A673 (cell line): ENCODE data around the gene CATSPERB. TPM values are rescaled to one million over a fixed set of nuclear protein-coding genes. Genes with fewer than 3 reads are reported as not detected.

Source experiments
- BruUV-seq: library from RNA; stranded (reverse); fragments of 400-500 nt; replicated peaks from 2 replicates; lab custom pipeline; 2021; lab: Mats Ljungman, UMichigan
- CTCF ChIA-PET: fragments of 300-600 bp; sonication (Branson Sonifier 250); formaldehyde crosslinking; loops from one replicate; lab custom pipeline; 2022; ENCODE audit warnings: antibody characterized with exemption; lab: Charles Lee
- POLR2A ChIA-PET: fragments of 300-600 bp; sonication (Branson Sonifier 250); formaldehyde crosslinking; loops from one replicate; lab custom pipeline; 2022; ENCODE audit warnings: antibody characterized with exemption; ENCODE audit not compliant: low non-redundant PET; lab: Charles Lee
- DNase-seq: peaks from one replicate; pipeline ENCODE4 v3.0.0-alpha.2; 2015; ENCODE audit warnings: low spot score
- H3K27ac ChIP-seq: fragments of 200-600 bp; sonication (generic); 2 replicates; pipeline ENCODE4 v1.5.1; 2016; ENCODE audit warnings: mixed run types, low read depth, mild to moderate bottlenecking, mixed read lengths, antibody characterized with exemption, low read length; ENCODE audit not compliant: poor library complexity, severe bottlenecking
- H3K27me3 ChIP-seq: fragments of 200-600 bp; sonication (generic); replicated peaks from 2 replicates; pipeline ENCODE4 v1.6.1; 2017; ENCODE audit warnings: mixed run types, low read depth, mild to moderate bottlenecking, mixed read lengths, antibody characterized with exemption, low read length; ENCODE audit not compliant: insufficient read depth, poor library complexity
- H3K36me3 ChIP-seq: fragments of 200-600 bp; sonication (generic); 2 replicates; pipeline ENCODE4 v1.6.1; 2016; ENCODE audit warnings: mixed run types, mild to moderate bottlenecking, mixed read lengths, antibody characterized with exemption, low read length; ENCODE audit not compliant: insufficient read depth, poor library complexity, severe bottlenecking
- H3K4me1 ChIP-seq: fragments of 200-600 bp; sonication (generic); 2 replicates; pipeline ENCODE4 v1.6.1; 2017; ENCODE audit warnings: mixed run types, mild to moderate bottlenecking, mixed read lengths, antibody characterized with exemption, low read length; ENCODE audit not compliant: insufficient read depth, poor library complexity, severe bottlenecking
- H3K4me3 ChIP-seq: fragments of 200-600 bp; sonication (generic); 2 replicates; pipeline ENCODE4 v1.5.1; 2016; ENCODE audit warnings: low read depth, mixed run types, mild to moderate bottlenecking, mixed read lengths, low read length; ENCODE audit not compliant: poor library complexity, severe bottlenecking
- H3K9me3 ChIP-seq: fragments of 200-600 bp; sonication (generic); 2 replicates; pipeline ENCODE4 v1.6.1; 2016; ENCODE audit warnings: mixed run types, low read depth, mild to moderate bottlenecking, mixed read lengths, antibody characterized with exemption, low read length; ENCODE audit not compliant: poor library complexity, severe bottlenecking
- EZH2 ChIP-seq: fragments of 200-600 bp; sonication (generic); IDR thresholded peaks from 2 replicates; pipeline ENCODE4 v1.6.1; 2017; ENCODE audit warnings: borderline replicate concordance, low read depth, mild to moderate bottlenecking, mixed read lengths, antibody characterized with exemption, low read length; ENCODE audit not compliant: poor library complexity, severe bottlenecking
- intact Hi-C: fragments of 100-400 bp; cut with micrococcal nuclease; formaldehyde crosslinking; loops from one replicate; pipeline ENCODE4 v1.10.0; 2022; ENCODE audit not compliant: unreplicated experiment
- total RNA-seq: library from RNA; stranded (reverse); gene quantifications from 2 replicates; pipeline ENCODE4 v1.2.3, GENCODE V29; 2021
- TF ChIP-seq, protein P1 (sequence below): fragments of 300-800, 200-600 bp; sonication (generic); conservative IDR thresholded peaks from 2 replicates; pipeline ENCODE4 v1.5.1; 2017; ENCODE audit warnings: low read depth, mild to moderate bottlenecking, antibody characterized with exemption, low read length, moderate library complexity, mixed read lengths

CATSPERB gene
- total RNA-seq, 1 experiment from 2014 or later, result not detected

DNA sequence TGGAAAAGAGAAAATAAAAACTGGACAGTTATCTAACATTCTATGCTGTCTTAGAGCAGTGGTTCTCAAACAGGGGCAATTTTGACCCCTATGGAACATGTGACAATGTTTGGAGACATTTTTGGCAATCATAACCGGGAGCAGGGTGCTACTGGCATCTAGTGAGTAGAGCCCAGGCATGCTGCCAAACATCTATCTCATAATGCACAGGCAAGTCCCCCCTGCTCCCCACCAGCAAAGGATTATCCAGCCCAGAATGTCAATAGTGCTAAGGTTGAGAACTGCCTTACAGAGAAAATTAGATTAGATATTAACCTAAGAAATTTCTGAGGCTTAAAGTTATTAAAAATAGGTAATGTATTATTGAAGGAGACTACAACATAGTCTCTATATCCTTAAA is 22.9 kb upstream of the CATSPERB start:
- no peak overlapping the region for H3K27ac ChIP-seq
- ChIA-PET POLR2A (no interaction called here), CTCF (no interaction called here)
- H3K4me3 ChIP-seq, result no peak overlapping the region
- H3K4me1 ChIP-seq, result no peaks in the 10 kb centered on the region
- no peaks in the 10 kb centered on the region for H3K9me3 ChIP-seq
- H3K27me3 ChIP-seq, result no peaks in the 10 kb centered on the region
- TF ChIP-seq, protein P1, sequence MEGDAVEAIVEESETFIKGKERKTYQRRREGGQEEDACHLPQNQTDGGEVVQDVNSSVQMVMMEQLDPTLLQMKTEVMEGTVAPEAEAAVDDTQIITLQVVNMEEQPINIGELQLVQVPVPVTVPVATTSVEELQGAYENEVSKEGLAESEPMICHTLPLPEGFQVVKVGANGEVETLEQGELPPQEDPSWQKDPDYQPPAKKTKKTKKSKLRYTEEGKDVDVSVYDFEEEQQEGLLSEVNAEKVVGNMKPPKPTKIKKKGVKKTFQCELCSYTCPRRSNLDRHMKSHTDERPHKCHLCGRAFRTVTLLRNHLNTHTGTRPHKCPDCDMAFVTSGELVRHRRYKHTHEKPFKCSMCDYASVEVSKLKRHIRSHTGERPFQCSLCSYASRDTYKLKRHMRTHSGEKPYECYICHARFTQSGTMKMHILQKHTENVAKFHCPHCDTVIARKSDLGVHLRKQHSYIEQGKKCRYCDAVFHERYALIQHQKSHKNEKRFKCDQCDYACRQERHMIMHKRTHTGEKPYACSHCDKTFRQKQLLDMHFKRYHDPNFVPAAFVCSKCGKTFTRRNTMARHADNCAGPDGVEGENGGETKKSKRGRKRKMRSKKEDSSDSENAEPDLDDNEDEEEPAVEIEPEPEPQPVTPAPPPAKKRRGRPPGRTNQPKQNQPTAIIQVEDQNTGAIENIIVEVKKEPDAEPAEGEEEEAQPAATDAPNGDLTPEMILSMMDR, result no peak
- no peak for TF ChIP-seq EZH2
- BruUV-seq, result no TSS peak
- DNase-seq, result peak; percentile 9
- H3K36me3 ChIP-seq, result no peaks in the 10 kb centered on the region
- intact Hi-C loops, result no loop called here

DNA sequence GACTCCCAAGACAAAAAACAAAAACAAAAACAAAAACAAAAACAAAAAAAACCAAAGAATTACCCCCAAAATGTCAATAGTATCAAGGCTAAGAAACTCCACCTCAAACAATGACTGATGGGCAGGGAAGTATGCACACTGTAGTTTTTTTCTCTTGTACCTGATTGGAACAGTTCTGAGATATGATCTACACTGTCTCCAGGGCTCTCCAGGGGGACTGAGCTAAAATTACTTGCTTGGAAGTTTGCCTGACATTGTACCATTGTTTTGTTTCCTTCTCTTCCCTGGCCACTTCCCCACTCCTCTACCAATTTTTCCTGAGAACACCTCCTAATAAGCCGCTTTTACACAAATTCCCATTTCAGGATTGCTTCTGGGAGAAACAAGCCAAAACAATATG is 22.3 kb upstream of the CATSPERB start:
- H3K27ac ChIP-seq, result no peak overlapping the region
- H3K4me1 ChIP-seq, result no peaks in the 10 kb centered on the region
- ChIA-PET POLR2A (no interaction called here), CTCF (interaction anchor here (0.5 kb wide), 1 partner anchor 220 kb away, joined by 3 read pairs; no protein-coding TSS in a partner anchor)
- no peaks in the 10 kb centered on the region for H3K36me3 ChIP-seq
- no peaks in the 10 kb centered on the region for H3K9me3 ChIP-seq
- intact Hi-C loops, result no loop called here
- no peak for DNase-seq
- no peaks in the 10 kb centered on the region for H3K27me3 ChIP-seq
- BruUV-seq, result no TSS peak
- TF ChIP-seq, protein P1, result no peak
- TF ChIP-seq EZH2, result no peak
- no peak overlapping the region for H3K4me3 ChIP-seq

DNA sequence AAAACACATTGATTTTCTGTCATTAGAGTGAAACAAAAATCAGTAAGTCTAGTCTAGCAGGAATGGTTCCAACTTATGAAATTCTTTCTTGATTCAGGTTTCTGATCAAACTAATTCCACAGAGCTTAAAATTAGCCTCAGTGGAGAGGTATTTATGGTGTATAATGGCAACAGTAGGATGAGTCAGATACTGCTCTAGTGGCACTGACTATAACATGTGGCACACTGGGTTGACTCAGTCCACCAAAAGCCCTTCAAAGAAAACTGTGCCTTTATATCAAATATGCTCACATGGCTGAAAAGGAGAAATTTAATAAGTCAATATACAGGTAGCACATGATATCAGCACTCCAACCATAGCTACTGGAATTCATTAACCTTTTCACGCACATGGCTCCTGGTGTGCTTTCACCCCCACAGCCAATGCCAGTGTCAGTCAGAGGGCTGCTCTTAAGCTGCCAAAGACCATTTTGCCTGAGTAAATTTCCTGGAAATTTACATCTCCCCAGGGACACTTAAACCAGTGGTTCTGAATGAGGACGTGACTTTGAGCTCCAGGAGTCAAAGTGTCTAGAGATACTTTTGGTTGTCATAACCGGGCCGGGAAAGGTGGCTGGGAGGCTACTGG is 21.7 kb upstream of the CATSPERB start:
- Histone ChIP-seq H3K4me1 (no peaks in the 10 kb centered on the region), H3K27me3 (no peaks in the 10 kb centered on the region), H3K27ac (no peak overlapping the region), H3K36me3 (no peaks in the 10 kb centered on the region), H3K9me3 (no peaks in the 10 kb centered on the region), H3K4me3 (no peak overlapping the region)
- CTCF ChIA-PET, result interaction anchor here (0.5 kb wide), 1 partner anchor 220 kb away, joined by 3 read pairs; no protein-coding TSS in a partner anchor
- no TSS peak for BruUV-seq
- TF ChIP-seq EZH2, result no peak
- TF ChIP-seq, protein P1, result no peak
- DNase-seq, result peak; percentile 46
- intact Hi-C loops, result no loop called here
- POLR2A ChIA-PET, result no interaction called here
